Measurements from ENCODE around the gene DIPK1B.

GRCh38 chr9:136771907-136772415 lies 59.6 kb downstream of the DIPK1B start:
- no peak for TF ChIP-seq CTCF (IDR thresholded peaks at IDR 0.05)
- no peak for TF ChIP-seq POLR2A (IDR thresholded peaks at IDR 0.05)
